ENCODE results near the gene TRIM7.

DNA sequence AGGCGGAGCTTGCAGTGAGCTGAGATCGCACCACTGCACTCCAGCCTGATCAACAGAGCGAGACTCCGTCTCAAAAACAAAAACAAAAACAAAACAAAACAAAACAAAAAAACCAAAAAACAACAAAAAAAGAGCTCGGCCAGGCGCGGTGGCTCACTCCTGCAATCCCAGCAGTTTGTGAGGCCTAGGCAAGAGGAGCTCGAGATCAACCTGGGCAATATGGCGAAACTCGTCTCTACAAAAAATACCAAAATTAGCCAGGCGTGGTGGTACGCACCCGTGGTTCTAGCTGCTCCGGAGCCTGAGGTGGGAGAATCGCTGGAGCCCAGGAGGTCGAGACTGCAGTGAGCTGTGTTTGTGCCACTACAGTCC lies 20.2 kb downstream of the TRIM7 start:
- TF ChIP-seq EZH2 (IDR thresholded peaks at IDR 0.05; ENCODE audit: insufficient read depth, poor library complexity, severe bottlenecking) (no peak), EZH2phosphoT487 (IDR thresholded peaks at IDR 0.05; ENCODE audit: insufficient read depth, low read depth) (no peak)
